Lower leg skin (tissue), 4 donors: ENCODE data around the gene SSTR5. TPM values are rescaled to one million over a fixed set of nuclear protein-coding genes. Genes with fewer than 3 reads are reported as not detected.

Source experiments
- DNase-seq, 2 donors: peaks; one replicate each; pipeline ENCODE4 v3.0.0-alpha.2; 2019; ENCODE audit warnings: low spot score in 2 of 2
- H3K4me3 ChIP-seq: fragments of 200-600 bp; sonication (generic); 2 replicates; pipeline ENCODE4 v1.5.1; 2017; ENCODE audit warnings: mild to moderate bottlenecking, low read depth; ENCODE audit not compliant: poor library complexity, severe bottlenecking
- CTCF ChIP-seq, 3 donors: fragments of 450-650 bp; IDR thresholded peaks; one replicate each; pipeline ENCODE4 v1.5.1; 2016; ENCODE audit warnings: antibody characterized with exemption in 3 of 3, mild to moderate bottlenecking in 3 of 3, moderate library complexity in 2 of 3
- POLR2A ChIP-seq, 2 donors: fragments of 450-650 bp; IDR thresholded peaks; one replicate each; pipeline ENCODE4 v1.6.1; 2016 to 2017; ENCODE audit warnings: antibody characterized with exemption in 2 of 2, mild to moderate bottlenecking in 1 of 2, moderate library complexity in 1 of 2
- WGBS, 2 donors: methylation state at CpG; one replicate each; pipeline ENCODE4 v1.1.5; 2018; 5-methylcytosine and 5-hydroxymethylcytosine counted together
- intact Hi-C: fragments of 100-400 bp; cut with DNase I; formaldehyde crosslinking; loops from one replicate; pipeline ENCODE4 v1.15.0; 2023; ENCODE audit warnings: low total_unique reads
- total RNA-seq, 4 donors: library from RNA; depleted of rRNA; stranded (reverse); fragments of >200 nt; gene quantifications; one replicate each; pipeline ENCODE4 v1.1.0, GENCODE V29; 2016

SSTR5 gene
- total RNA-seq, 4 donors from 2014 or later, result 0.36 TPM; not detected in 3

- no peak for DNase-seq
- H3K4me3 ChIP-seq, result no peak overlapping the region
- no peak for TF ChIP-seq CTCF (IDR thresholded peaks at IDR 0.05)
- TF ChIP-seq POLR2A (IDR thresholded peaks at IDR 0.05), result no peak
- intact Hi-C loops, result no loop called here
- WGBS, 2 donors, result 10 to 46% methylated on average over 2 to 13 of the region's 25 CpGs
Measured at GRCh38 chr16:1101573-1102332, 29.2 kb downstream of the SSTR5 start.

DNA sequence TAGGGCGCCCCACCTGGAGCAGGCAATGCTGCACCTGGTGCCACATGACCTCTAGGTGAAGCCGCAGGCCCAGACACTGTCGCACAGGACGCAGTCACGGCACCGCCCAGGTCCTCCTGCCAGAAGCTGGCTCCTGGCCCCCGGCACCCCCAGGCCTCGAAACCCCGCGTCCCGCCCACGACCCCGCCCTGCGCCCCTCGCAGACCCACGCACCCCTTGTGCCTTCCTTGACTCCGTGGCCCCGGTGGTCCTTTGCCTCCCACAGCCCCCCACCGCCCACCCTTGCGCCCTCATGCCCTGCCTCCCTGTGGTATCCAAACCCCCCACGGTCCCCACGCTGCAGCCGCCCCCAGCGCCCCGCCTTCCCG is 29.8 kb downstream of the SSTR5 start:
- 47 to 51% methylated on average over 10 to 26 of the region's 26 CpGs for WGBS, 2 donors
- intact Hi-C loops, result no loop called here
- no peak overlapping the region for H3K4me3 ChIP-seq
- TF ChIP-seq POLR2A (IDR thresholded peaks at IDR 0.05), result no peak
- no peak for TF ChIP-seq CTCF (IDR thresholded peaks at IDR 0.05)
- DNase-seq, result no peak

GRCh38 chr16:1102921-1103635 is 30.5 kb downstream of the SSTR5 start:
- peak in 1 of 2 donors; percentile 26 for DNase-seq
- intact Hi-C loops, result no loop called here
- WGBS, 2 donors, result 4% methylated on average over 22 of the region's 61 CpGs; no CpG with 5 or more reads in 1 of the 2 donors
- no peak for TF ChIP-seq POLR2A (IDR thresholded peaks at IDR 0.05)
- no peak for TF ChIP-seq CTCF (IDR thresholded peaks at IDR 0.05)
- H3K4me3 ChIP-seq, result no peak overlapping the region

DNA sequence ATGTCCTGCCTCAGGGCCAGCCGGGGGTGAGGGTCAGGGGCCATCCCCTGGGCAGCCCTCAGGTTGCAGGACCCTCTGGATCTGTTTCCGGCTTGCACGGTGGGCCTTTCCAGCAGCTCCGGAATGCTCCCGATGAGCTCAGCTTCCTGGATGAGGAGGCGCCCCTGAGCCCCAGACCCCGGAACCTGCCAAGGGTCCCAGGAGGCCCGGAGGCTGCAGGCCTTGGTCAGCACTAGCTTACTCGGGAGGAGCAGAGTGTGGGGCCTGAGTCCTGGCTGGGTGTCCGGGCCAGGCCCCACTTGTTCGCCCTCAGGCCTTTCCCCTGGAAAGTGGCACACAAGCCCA is 31.1 kb downstream of the SSTR5 start:
- no peak overlapping the region for H3K4me3 ChIP-seq
- intact Hi-C loops, result no loop called here
- TF ChIP-seq CTCF (IDR thresholded peaks at IDR 0.05), result no peak
- TF ChIP-seq POLR2A (IDR thresholded peaks at IDR 0.05), result no peak
- 37 to 40% methylated on average over 2 to 4 of the region's 11 CpGs for WGBS, 2 donors
- no peak for DNase-seq

DNA sequence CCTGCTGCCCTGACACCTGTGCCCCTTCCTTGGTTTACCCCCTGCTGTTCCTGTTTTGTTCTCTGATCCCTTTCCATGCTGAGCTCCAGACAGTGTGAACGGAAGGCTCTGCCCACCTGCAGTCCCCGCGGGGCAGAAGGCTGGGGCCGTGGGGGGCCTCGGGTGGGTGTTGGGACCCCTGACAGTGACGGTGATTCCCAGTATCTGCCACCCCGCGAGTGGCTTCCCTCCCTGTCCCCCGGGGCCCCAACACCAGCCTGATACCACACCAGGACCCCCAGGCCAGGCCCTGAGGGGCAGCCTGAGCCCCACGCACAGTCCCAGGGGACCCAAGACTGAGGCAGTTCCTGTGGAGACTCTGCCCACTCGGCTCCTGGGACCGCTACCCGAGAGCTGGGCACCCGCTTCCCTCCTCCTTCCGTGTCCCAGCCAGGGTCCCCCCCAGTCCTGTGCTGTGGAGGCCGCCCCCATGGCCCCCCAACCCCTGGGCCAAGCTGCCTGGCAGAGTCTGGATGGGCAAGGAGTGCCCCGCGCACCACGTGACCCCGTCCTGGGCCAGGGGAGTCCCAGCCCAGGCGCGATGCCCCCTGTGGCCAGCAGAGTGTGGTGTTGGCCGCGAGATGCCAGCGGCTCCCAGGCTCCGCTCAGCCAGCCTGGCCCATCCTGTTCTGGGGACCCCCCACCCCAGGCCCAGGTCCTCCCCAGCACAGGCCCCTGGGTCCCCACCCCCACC is 33.5 kb downstream of the SSTR5 start:
- DNase-seq, result no peak
- intact Hi-C loops, result no loop called here
- 13 to 43% methylated on average over 8 to 16 of the region's 26 CpGs for WGBS, 2 donors

More for the DNA sequence above, 33.5 kb downstream of the SSTR5 start:
- no peak overlapping the region for H3K4me3 ChIP-seq
- TF ChIP-seq POLR2A (IDR thresholded peaks at IDR 0.05), result no peak
- TF ChIP-seq CTCF (IDR thresholded peaks at IDR 0.05), result no peak
